Measurements from ENCODE around the gene LOXL3. TPM values are rescaled to one million over a fixed set of nuclear protein-coding genes. Genes with fewer than 3 reads are reported as not detected.

The LOXL3 gene
- total RNA-seq, 1 experiment from 2014 or later: 4.1 TPM

- ATAC-seq (0 out of 2 replicates have a peak, but pooled peaks have one; percentile 37), DNase-seq (ENCODE audit: low read depth, low spot score) (no peak)
- POLR2A ChIA-PET: no interaction called here
- no peaks in the 10 kb centered on the region for H3K79me2 ChIP-seq (ENCODE audit: insufficient read depth, low read length)
- H3K4me3 ChIP-seq (replicated peaks in 1 of 2; ENCODE audit: low read depth in 1 of 2, low read length in 2 of 2): no peak overlapping the region
- H3K36me3 ChIP-seq (ENCODE audit: control insufficient read depth in 1 of 2, insufficient read depth in 2 of 2, low read length in 2 of 2): no peaks in the 10 kb centered on the region
- H3K9me2 ChIP-seq (ENCODE audit: insufficient read depth): no peaks in the 10 kb centered on the region
- H2AFZ ChIP-seq (ENCODE audit: low read depth, low read length, poor library complexity, severe bottlenecking): no peak overlapping the region
- RAD21 ChIA-PET (ENCODE audit: low non-redundant PET in 1 of 2, low total read pairs in 2 of 2, uncharacterized antibody in 2 of 2, unreplicated experiment in 2 of 2): no interaction called here
- no peaks in the 10 kb centered on the region for H3K9me3 ChIP-seq (ENCODE audit: control insufficient read depth in 1 of 2, insufficient read depth in 1 of 2, low read depth in 1 of 2, low read length in 2 of 2)
- TF ChIP-seq ATF3 (IDR thresholded peaks at IDR 0.05): no peak
- no peak for TF ChIP-seq JUND (IDR thresholded peaks at IDR 0.05)
- TF ChIP-seq POLR2AphosphoS5 (IDR thresholded peaks at IDR 0.05; ENCODE audit: low read depth, low read length): no peak
- no peak for TF ChIP-seq POLR2A (IDR thresholded peaks at IDR 0.05; ENCODE audit: borderline replicate concordance, extremely low read depth, insufficient read depth, insufficient read length)
- no peak for TF ChIP-seq RAD21 (IDR thresholded peaks at IDR 0.05; ENCODE audit: low read depth)
- TF ChIP-seq FOSL1 (IDR thresholded peaks at IDR 0.05; ENCODE audit: low read depth): no peak
- TF ChIP-seq REST (IDR thresholded peaks at IDR 0.05; ENCODE audit: low read depth): no peak
- TF ChIP-seq ZNF274 (IDR thresholded peaks at IDR 0.05; ENCODE audit: low read depth, low read length): no peak
- no peak for TF ChIP-seq EZH2 (IDR thresholded peaks at IDR 0.05)
- TF ChIP-seq EGR1 (IDR thresholded peaks at IDR 0.05; ENCODE audit: low read depth): no peak
- TF ChIP-seq CEBPB (IDR thresholded peaks at IDR 0.05; ENCODE audit: low read depth): no peak
- TF ChIP-seq CTCF (IDR thresholded peaks at IDR 0.05 in 2 of 3, conservative IDR thresholded peaks at IDR 0.05 in 1 of 3; ENCODE audit: borderline replicate concordance in 1 of 3, insufficient read depth in 1 of 3, low read depth in 2 of 3, low read length in 2 of 3): no peak
- TF ChIP-seq MAX (IDR thresholded peaks at IDR 0.05): no peak
- TF ChIP-seq ELF1 (IDR thresholded peaks at IDR 0.05; ENCODE audit: borderline replicate concordance, low read depth): no peak
- no peak for TF ChIP-seq SRF (IDR thresholded peaks at IDR 0.05; ENCODE audit: low read depth)
- TF ChIP-seq ZFX (IDR thresholded peaks at IDR 0.05): no peak
- TF ChIP-seq CBX3 (IDR thresholded peaks at IDR 0.05; ENCODE audit: low read depth): no peak
- no peaks in the 10 kb centered on the region for H4K20me1 ChIP-seq (ENCODE audit: insufficient read depth)
- intact Hi-C loops (cut with micrococcal nuclease): no loop called here
- CTCF ChIA-PET: no interaction called here
- H3K27me3 ChIP-seq (ENCODE audit: insufficient read depth, low read length): no peaks in the 10 kb centered on the region
- H3K4me2 ChIP-seq (ENCODE audit: low read length): no peak overlapping the region
- H3K4me1 ChIP-seq (ENCODE audit: control insufficient read depth in 1 of 2, insufficient read depth in 2 of 2, low read length in 2 of 2): no peaks in the 10 kb centered on the region
- no TSS peak for BruUV-seq (replicated peaks)
- no peak overlapping the region for H3K9ac ChIP-seq (ENCODE audit: low read length)
- no peak overlapping the region for H3K27ac ChIP-seq (ENCODE audit: low read depth, low read length)
Measured at GRCh38 chr2:74515981-74516633, 37.6 kb downstream of the LOXL3 start.
